ENCODE results near the gene CISH. TPM values are rescaled to one million over a fixed set of nuclear protein-coding genes. Genes with fewer than 3 reads are reported as not detected.

The CISH gene
- total RNA-seq, 1 experiment from 2014 or later, result 2.3 TPM

GRCh38 chr3:50585919-50586762 lies 25.4 kb downstream of the CISH start:
- no peaks in the 10 kb centered on the region for H3K36me3 ChIP-seq (ENCODE audit: low read depth, low read length)
- H4K20me1 ChIP-seq (ENCODE audit: low read length), result no peaks in the 10 kb centered on the region
- no peak overlapping the region for H3K9ac ChIP-seq (ENCODE audit: low read length)
- no peaks in the 10 kb centered on the region for H3F3A ChIP-seq (ENCODE audit: low read length, unreplicated experiment)
- H3K9me3 ChIP-seq (ENCODE audit: low read length), result no peaks in the 10 kb centered on the region
- intact Hi-C loops (cut with micrococcal nuclease), result no loop called here
- ChIA-PET POLR2A (ENCODE audit: unreplicated experiment) (interaction anchor here (0.6 kb wide), 1 partner anchor 15 kb away, joined by 5 read pairs; no protein-coding TSS in a partner anchor), CTCF (no interaction called here)
- peaks cover 2% of the 10 kb centered on the region; the same call in 1 of the 2 replicates for H3K4me1 ChIP-seq (ENCODE audit: insufficient read depth, low read length)
- no peak for TF ChIP-seq EZH2phosphoT487 (IDR thresholded peaks at IDR 0.05; ENCODE audit: borderline replicate concordance, low read length)
- TF ChIP-seq EZH2 (IDR thresholded peaks at IDR 0.05; ENCODE audit: low read length, unreplicated experiment), result no peak
- no peak for TF ChIP-seq CTCF (conservative IDR thresholded peaks at IDR 0.05; ENCODE audit: low read depth, low read length)
- H3K4me3 ChIP-seq (ENCODE audit: low read length), result no peak overlapping the region
- H3K9me2 ChIP-seq (replicated peaks; ENCODE audit: low read length), result no peaks in the 10 kb centered on the region
- no peak overlapping the region for H3K27ac ChIP-seq (ENCODE audit: low read length)
- BruUV-seq (replicated peaks), result no TSS peak
- H3K79me2 ChIP-seq (ENCODE audit: low read length), result no peaks in the 10 kb centered on the region
- no peak overlapping the region for H3K4me2 ChIP-seq (ENCODE audit: low read length)
- DNase-seq (no peak), ATAC-seq (no peak)
- H3K27me3 ChIP-seq (ENCODE audit: low read length), result no peaks in the 10 kb centered on the region
- no peak overlapping the region for H2AFZ ChIP-seq (ENCODE audit: low read length)

GRCh38 chr3:50584391-50584790 lies 27.2 kb downstream of the CISH start:
- POLR2A ChIA-PET (ENCODE audit: unreplicated experiment), result no interaction called here
- no peaks in the 10 kb centered on the region for H3K79me2 ChIP-seq (ENCODE audit: low read length)
- no peaks in the 10 kb centered on the region for H4K20me1 ChIP-seq (ENCODE audit: low read length)
- H3K4me1 ChIP-seq (ENCODE audit: insufficient read depth, low read length), result no peaks in the 10 kb centered on the region
- H3K4me2 ChIP-seq (ENCODE audit: low read length), result no peak overlapping the region
- BruUV-seq (replicated peaks), result no TSS peak
- H3K4me3 ChIP-seq (ENCODE audit: low read length), result no peak overlapping the region
- CTCF ChIA-PET, result no interaction called here
- H3F3A ChIP-seq (ENCODE audit: low read length, unreplicated experiment), result no peaks in the 10 kb centered on the region
- no peaks in the 10 kb centered on the region for H3K9me3 ChIP-seq (ENCODE audit: low read length)
- no peak for TF ChIP-seq EZH2 (IDR thresholded peaks at IDR 0.05; ENCODE audit: low read length, unreplicated experiment)
- no peak for TF ChIP-seq CTCF (conservative IDR thresholded peaks at IDR 0.05; ENCODE audit: low read depth, low read length)
- TF ChIP-seq EZH2phosphoT487 (IDR thresholded peaks at IDR 0.05; ENCODE audit: borderline replicate concordance, low read length), result no peak
- no peak overlapping the region for H3K27ac ChIP-seq (ENCODE audit: low read length)
- no peaks in the 10 kb centered on the region for H3K36me3 ChIP-seq (ENCODE audit: low read depth, low read length)
- H3K27me3 ChIP-seq (ENCODE audit: low read length), result no peaks in the 10 kb centered on the region
- no peak overlapping the region for H2AFZ ChIP-seq (ENCODE audit: low read length)
- no peaks in the 10 kb centered on the region for H3K9me2 ChIP-seq (replicated peaks; ENCODE audit: low read length)
- H3K9ac ChIP-seq (ENCODE audit: low read length), result no peak overlapping the region
- DNase-seq (no peak), ATAC-seq (no peak)
- intact Hi-C loops (cut with micrococcal nuclease), result no loop called here

- no TSS peak for BruUV-seq (replicated peaks)
- ChIA-PET POLR2A (ENCODE audit: unreplicated experiment) (interaction anchor here (0.7 kb wide), 1 partner anchor 234 kb away, joined by 4 read pairs; no protein-coding TSS in a partner anchor), CTCF (no interaction called here)
- H2AFZ ChIP-seq (ENCODE audit: low read length), result no peak overlapping the region
- H3K4me2 ChIP-seq (ENCODE audit: low read length), result no peak overlapping the region
- no peak overlapping the region for H3K4me3 ChIP-seq (ENCODE audit: low read length)
- TF ChIP-seq CTCF (conservative IDR thresholded peaks at IDR 0.05; ENCODE audit: low read depth, low read length) (no peak), EZH2 (IDR thresholded peaks at IDR 0.05; ENCODE audit: low read length, unreplicated experiment) (no peak), EZH2phosphoT487 (IDR thresholded peaks at IDR 0.05; ENCODE audit: borderline replicate concordance, low read length) (no peak)
- H3F3A ChIP-seq (ENCODE audit: low read length, unreplicated experiment), result no peaks in the 10 kb centered on the region
- DNase-seq (no peak), ATAC-seq (no peak)
- no peak overlapping the region for H3K27ac ChIP-seq (ENCODE audit: low read length)
- no peaks in the 10 kb centered on the region for H3K4me1 ChIP-seq (ENCODE audit: insufficient read depth, low read length)
- no peak overlapping the region for H3K9ac ChIP-seq (ENCODE audit: low read length)
- no peaks in the 10 kb centered on the region for H3K79me2 ChIP-seq (ENCODE audit: low read length)
- H3K36me3 ChIP-seq (ENCODE audit: low read depth, low read length), result no peaks in the 10 kb centered on the region
- H3K27me3 ChIP-seq (ENCODE audit: low read length), result no peaks in the 10 kb centered on the region
- no peaks in the 10 kb centered on the region for H3K9me2 ChIP-seq (replicated peaks; ENCODE audit: low read length)
- H4K20me1 ChIP-seq (ENCODE audit: low read length), result no peaks in the 10 kb centered on the region
- H3K9me3 ChIP-seq (ENCODE audit: low read length), result no peaks in the 10 kb centered on the region
- intact Hi-C loops (cut with micrococcal nuclease), result no loop called here
These were observed 27.7 kb downstream of the CISH start for GRCh38 chr3:50583897-50584296.

Measured in PC-3 (cell line).